Fibroblast of the conjunctiva (primary cell): ENCODE results near the gene ONECUT1.

Source experiments
- DNase-seq: peaks from one replicate; pipeline ENCODE4 v3.0.0-alpha.2; 2010; ENCODE audit warnings: low read depth

ONECUT1 gene

DNA sequence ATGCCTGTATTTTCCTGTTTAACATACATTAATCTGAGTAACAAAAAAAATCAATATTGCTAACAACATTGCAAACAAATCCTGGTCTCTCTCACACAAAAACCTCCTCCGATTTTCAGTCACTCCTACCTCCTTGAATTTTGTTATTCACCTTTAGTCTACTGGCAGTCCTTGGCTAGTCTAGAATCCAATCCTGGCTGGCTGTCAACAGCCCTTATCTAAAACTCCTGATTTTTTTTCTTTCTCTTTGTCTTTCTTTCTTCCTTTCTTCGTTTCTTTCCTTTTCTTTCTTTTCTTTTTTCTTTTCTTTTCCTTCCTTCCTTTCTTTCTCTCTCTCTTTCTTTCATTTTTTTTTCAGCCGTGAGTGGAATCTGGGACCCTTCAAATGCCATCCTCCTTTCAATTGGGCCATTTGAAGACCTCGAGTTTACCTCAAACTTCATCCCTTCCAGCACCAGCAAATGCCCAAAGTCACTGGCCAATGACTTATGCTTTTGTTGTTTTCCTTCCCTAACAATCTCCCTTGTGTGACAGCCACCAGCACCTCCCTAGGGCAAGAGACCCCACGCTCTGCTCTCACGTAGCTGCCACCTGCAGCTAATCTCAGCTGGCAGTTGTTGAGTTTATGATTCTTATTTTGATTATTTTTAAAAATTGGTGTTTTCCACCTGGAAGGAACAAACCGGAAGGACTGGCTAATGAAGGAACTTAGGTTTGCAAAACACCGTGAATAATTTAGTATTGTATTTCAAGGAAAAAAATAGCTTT is 6.8 kb upstream of the ONECUT1 start:
- DNase-seq: no peak

DNA sequence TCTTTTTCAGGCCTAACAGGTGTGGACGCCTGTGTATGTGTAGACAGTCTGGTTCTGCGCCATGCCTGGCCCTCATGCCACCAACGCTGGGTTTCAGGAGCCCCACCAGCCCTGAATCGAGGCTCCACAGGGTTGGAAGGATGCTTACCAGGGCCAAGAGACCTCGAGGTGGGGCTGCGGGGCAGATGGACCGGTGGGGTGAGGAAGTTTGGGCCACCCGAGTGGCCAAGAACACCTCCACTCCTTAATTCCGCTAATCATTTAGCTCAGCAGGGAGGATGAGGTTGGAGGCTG is 6.0 kb upstream of the ONECUT1 start:
- DNase-seq: no peak

DNA sequence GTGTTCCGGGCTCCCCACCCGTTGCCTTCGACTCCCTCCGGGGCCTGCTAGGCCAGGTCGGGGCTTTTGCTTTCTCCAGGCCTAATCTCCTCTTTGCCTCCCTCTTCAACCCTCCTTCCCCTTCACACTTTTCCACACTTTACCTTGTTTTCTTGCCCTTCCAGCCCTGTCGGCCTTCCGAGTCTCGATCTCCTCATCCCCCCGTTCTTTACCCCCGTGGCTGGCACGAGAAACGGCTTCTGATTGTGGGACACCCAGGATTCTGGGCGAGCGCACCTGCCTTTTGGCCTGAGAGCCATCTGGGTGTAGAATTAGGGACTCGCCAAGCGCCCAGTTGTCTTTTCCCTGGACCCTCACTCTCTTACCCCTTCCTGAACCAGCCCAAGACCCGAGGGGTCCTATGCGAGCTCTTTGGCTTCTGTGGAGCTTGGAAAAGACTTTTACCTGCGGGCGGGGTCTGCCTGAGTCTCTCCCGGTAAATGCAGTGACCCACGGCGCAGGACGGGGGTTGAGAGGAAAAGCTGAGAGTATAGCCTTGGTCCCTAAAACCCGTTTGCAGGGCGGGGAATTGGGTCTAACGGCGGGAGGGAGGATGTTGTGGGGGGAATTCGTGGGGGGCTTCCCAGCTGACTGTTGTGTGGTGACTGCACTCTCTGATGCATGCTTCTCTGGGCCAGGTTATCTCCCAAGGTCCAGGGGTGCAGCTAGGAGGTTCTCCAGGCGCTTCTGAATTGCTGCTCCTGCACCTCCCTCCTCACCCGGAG is 5.5 kb upstream of the ONECUT1 start:
- no peak for DNase-seq

DNA sequence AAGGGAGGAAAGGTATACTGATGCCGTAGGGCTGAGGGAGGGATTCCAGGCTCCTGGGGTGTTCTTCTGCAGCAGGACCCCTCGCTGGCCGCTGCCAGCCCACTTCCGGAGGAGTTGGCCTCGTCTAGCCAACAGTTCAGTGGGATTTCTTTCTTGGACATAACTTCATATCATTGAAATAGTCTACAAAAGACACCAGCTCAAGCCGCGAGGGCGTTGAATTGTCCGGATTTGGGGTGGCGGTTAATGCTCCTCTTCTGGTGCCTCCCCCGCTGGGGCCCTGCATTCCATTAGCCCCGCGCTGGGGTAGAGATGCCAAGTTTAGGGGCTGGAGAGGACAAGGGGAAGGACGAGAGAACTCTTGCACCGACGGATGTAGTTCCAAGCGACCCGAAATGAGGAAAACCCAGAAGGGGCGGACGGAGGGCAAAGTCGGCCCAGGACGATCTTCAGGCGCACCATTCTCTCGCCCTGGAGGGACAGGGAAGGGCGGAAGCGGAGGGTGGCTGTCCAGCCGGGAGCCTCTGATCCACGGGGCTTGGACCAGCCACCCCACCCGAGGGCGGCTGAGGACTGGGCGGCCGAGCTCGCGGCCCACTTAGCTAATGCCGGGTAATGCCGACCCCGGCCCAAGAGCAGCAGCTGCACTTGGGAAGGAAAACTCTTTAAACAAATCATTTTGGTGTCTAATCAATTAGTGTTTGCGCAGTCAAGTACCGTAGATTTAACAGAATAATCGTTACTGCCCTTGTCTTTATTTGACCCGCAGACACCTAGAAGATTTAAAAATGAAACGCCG is 4.7 kb upstream of the ONECUT1 start:
- DNase-seq: no peak

DNA sequence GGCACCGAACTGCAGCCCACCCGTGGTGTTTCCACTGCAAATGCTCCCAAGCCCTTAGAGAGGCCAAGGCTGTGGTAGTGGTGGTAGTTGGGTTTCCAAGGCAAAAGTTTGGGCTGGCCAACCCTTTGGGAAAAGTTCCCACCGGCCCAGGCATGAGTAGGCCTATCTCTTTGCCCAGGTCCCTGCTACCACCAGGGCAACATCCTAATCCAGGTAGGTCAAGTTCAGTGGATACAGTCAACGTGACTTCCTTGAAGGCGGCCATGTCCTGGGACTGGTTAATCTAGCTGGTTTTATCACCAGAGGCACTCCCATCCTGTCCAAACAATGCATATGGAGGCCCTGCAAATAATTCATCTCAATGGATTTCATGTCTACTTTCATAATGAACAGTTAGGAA is 1.6 kb upstream of the ONECUT1 start:
- DNase-seq: no peak

DNA sequence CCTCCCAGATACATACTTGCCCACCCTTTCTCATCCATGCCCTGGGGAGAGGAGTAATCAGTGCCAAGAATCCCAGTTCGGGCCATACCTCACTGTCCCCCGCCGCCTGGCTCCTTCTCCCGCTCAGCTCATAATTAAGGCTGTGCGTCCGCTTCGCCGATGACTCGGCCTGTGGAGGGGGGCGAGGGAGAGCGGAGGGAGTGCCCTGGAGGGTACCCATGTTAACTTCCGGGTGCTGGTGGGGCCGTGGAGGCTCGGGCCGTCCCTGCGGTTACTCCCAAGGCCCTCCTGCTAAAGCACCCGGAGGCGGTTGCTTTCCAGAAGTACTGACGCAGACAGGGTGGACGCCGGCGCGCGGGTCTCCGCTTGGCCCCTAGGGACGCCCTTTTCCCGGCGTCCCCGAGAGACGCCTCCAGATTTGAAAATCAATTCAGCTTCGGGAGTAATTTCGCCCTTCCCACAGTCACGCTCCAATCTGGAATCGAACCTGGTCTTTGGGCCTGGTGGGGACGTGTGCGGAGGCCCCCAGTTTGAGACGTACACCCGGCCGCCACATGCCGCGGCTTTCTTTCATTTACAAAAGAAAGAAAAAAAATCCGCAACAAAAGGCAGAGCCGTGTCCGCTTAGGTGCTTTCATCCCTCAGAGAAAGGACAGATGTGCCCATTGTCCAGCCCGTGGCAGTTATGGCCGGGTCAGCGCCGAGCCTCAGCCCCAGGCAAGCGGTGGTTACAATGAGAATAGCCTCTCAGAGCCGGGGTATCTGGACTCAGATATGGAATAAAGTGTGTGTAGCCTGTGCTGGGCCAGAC is 1.0 kb upstream of the ONECUT1 start:
- no peak for DNase-seq

DNA sequence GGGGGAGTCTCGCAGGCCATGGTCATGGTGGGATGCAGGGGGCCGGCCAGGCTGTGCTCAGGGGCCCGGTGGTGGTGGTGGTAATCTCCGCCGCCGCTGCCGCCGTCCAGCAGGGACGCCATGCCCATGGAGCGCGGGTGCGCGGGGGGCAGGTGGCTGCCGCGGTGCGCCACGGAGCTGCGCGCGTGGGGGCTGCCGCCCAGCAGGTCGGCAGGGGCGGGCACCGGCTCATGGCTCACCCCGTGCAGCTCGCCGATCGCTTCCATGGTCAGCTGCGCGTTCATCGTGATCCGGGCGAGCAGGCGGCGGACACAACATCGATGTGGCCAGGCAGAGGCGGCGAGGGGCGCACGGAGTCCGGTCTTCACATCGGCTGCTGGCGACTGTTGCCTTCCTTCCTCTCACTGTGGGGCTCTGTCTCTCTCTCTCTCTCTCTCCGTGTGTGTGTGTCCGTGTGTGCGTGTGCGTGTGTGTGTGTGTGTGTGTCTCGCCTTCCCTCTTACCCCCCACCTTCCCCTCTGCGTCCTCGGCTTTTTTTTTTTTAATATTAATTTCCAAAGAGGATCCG is 451 bp downstream of the ONECUT1 start:
- DNase-seq: no peak

DNA sequence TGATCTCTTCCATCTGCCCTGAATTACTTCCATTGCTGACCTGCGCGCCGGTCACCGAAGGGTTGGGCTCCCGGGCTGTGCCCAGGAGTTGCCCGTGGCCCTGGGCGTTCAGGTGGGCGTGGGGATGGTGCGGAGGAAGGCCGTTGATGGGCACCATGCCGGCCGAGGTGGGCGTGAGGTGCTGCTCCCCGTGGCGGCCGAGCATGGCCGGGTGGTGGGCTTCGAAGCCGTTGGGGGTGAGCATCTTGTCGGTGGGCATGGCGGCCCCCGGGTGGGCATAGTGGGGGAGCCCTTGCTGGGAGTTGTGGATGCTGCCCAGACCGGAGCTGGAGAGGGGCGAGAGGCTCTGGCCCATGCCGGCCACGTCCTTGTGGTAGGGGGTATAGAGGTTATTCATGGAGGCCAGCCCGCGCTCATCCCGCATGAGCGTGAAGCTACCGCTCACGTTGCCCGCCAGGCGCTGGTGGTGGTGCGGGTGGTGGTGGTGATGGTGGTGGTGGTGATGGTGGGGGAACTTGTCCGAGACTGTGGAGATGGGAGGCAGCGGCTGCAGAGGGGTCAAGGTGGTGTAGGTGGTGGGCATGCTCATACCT is 1.0 kb downstream of the ONECUT1 start:
- no peak for DNase-seq

DNA sequence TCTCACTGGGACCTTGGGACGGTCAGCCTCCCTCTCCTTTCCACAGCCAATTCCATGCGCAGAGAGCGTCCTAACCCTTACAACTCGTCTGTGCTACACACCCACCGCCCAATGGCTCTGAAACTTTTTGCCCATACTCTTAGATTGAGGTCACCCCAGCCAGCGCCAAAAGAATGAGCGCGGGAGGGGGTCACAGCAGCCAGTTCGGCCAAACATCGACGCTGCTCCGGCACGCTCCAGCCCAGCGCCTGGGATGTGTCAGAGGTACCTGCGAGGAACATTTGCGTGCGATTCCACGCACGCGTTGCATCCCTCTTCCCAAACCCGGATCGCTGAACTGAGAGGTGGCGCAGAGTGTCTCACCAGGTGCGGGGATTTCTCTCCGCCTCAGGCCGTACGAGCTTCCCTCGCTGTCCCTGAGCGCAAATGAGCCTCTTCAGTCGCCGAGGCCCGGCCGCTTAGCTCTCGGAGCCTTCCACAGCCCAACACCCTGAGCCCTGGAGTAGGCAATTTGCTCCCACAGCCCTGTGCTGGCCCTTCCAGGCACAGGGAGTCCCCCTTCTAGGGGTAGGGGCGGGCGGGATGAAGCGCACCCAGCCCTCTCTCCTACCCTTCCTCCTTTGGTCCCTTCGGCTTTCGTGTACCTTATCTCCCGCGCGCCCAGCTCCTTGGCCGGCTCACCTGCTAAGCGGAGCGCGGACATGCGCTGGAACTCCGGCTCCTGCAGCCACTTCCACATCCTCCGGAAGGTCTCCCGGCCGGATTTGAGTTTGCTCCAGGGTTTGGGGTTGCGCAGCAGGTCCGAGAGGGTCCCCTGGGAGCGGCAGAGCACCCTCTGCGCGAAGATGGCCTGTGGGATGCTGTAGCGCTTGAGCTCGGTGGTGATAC is 1.8 kb downstream of the ONECUT1 start:
- no peak for DNase-seq

DNA sequence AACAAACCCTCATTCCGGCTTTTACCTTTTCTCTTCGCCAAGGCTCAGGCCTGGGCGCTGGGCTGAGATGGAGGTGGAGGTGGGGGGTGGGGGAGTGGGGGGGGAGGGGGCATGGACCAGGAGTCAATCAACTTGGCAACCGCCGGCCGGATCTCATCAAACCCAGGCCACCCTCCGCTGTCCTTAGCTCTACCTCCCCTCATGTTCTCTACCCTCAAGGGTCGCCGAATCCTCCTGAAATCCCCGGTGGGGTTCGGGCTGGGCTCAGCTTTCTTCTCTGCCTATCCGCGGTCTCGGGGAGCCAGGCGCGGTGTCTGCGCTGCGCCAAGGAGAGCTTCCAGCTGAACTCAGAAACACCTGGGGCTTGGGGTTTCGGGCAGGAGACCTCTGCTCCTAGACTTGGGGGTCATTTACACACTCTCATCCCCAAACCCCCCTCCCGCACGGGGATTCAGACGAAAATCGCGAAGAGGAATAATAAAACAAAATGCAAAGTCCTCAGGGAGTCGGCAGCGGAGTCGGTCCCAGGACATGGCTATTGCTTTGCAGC is 2.5 kb downstream of the ONECUT1 start:
- DNase-seq: no peak

DNA sequence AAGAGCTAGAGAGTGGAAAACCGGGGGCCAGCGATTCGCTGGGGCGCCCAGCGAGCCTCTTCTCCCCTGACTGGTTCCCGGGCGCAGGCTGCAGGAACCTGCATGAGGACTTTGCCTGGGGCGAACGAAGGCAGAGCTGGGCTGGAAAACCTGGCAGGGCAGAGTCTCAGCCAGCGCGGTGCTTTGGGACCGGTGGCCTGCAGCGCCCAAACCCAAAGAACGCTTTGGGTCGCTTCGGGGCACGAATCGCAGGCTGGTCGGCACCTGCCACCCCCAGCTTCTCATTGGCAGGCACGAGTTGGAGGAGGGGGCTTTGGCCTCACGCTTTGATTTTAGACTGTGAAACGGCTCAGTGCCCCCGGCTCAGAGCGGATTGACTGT is 3.0 kb downstream of the ONECUT1 start:
- no peak for DNase-seq

DNA sequence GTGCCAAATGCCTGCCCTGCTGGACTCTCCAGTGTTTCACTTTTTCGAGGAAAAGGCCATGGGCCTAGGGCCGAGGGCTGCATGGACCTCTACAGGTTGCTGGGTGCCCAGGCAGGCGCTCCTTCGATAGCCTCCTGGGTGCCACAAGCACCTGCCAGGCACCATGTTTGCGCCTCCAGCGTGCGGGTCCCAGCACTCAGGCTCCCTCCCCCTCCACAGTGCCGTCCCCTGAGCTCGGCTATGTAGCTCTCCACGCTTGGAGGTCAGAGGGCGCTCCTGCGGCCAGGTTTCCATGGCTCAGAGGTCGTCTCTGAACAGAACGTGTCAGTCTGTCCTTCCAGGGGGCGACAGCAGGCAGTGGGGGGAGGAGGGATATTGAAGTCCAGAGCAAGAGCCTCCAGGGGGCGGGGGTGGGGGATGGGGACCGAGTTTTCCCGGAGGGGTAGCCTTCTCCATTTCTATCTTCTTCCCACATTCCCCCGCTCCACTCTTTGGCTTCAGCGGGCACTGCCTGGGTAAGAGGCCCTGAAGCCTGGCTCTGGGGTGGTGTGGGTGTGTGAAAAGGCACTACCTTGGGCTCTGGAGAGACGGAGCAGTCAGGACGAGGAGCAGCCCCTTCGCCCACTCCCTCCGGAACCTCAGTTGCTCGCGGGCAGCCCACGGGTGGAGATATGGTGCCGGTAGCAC is 3.6 kb downstream of the ONECUT1 start:
- no peak for DNase-seq

DNA sequence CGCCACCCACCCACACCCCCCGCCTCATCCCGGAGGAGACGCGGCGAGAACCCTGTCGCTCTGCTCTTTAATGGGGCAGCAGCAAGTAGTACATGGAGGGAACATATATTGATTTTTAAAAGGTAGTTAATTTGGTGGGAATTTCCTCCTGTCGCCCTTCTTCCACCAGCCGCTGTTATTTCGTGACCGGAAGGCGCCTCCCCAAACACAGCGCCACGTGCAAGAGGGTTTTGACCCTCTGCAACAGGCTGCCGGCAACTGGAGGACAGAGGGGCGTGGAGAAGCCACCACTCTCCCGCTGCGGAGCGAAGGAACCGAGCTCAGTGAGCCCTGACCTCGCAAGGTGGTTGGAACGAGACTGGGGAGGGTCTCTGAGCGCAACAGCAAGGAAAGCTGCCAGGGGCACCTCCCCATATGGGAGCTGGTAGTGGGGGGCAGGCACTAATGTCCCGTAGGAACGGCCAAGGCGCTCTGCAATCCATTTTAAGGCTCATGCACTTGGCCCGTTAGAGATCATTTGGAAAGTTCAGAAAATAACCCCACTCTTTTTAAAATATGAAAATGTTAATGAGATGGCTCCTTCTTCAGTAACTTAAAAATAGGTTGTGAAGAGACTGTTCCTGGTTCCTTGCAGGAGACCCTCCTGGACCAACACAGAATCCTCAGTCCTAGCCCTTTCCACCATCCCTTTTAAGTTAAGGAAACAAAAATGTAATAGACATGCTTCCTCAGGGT is 4.3 kb downstream of the ONECUT1 start:
- DNase-seq: no peak

DNA sequence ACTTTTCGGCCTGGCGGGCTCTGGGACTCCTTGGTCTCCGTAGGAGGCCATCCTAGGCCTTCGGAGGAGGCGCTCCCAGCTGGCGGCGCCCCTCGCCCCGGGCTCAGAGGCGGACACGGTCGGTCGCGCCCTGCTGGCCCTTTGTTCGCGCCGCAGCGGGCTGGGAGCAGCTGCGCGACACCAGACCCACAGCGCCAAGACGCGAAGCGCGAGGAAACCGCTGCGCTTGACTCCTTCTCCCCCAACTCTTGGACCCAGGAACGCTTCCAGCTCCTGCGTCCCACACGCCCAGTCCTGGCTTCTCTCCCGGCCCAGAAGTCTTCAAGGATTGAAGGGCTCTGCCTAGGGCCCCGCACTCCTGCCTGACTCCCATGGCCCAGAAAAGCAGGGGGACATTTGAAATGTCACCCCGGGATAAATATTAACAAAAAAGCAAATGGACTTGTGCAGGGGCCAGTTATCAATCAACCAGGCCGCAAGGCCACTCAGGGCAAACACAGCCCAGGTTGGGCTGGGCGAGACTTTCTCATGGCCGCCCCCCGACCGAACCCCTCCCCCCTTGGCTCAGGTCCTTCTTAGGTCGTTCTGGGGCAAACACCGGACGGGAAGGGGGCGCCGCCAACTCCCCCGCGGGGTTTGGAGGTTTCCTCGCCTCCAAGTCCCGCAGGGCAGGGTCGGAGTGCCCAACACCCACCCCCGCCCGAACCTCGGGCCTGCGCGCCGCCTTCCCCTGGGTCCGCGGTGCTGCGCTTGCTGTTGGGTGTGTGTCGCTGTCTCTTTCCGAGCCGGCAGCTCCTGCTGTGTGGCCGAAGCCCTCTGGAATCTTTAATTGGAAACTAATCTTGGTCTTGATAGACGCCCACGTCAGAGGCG is 5.1 kb downstream of the ONECUT1 start:
- no peak for DNase-seq

DNA sequence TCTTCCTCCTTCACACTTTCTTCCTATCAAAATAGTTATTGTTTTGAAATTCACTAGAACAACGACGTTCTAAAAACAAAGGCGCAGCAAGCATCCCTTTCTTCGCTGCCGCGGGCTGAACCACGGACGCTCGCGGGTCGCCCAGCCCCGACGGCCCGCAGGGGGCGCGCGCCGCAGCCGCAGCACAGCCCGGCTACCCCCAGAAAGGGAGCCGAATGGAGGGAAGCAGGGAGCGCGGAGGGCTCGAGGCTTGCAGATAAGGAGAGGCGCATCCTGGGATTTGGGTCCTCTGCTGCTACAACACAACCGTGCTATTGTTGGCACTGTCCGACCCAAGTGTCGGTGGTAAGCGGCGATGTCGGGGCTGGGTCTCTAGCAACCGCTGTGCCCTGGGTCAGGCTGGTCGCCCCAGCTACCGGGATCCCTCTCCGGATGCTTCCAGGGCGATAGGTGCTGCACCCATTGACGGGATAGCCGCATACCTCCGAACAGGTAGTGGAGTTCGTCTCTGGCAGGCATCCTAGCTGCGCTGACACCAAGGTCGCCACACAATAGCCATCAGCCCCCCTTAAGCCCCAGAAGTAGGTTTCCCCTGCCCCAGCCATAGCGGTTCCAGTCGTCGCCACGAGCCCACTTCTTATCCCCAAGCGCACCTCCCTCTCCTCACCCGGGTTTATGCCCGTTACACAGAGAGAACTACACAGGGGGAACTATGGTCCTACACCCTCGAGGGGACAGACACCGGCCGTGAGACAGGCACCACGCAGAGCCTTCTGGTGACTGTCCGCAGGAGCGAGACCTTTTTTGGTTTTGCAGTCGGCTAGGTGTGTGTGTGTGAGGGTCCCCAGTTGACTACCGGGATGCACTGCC is 6.0 kb downstream of the ONECUT1 start:
- DNase-seq: no peak

DNA sequence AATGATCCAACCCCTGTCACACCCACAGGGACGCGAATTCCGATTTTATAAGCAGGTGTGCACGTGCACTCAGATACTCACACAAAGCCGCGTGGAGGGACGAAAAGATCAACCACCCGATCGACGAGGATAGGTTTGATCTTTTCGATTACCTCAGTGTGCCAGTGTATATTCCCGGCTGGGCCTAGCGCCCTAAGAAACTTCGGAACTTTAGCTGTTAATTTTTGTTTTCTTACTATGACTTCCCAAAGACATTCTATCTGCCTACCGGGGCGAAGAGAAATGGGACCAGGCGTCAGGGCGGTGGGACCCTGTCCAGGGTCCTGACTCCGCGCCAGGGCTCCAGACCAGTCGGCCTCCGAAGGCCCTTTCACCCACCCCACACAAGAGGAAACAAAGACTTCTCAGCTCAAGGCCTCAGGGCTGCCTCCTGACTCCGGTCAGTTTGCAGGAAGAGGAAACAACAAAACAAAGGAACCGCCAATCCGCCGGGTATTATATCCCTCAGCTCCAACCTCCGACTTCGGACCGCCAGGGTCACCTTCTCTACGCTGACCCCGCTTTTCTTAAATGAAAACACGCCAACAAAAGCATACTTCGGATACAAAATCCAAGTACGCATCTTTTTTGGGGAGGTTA is 6.8 kb downstream of the ONECUT1 start:
- no peak for DNase-seq
